Stimulated activated CD8-positive, alpha-beta memory T cell treated with anti-CD3 and anti-CD28 coated beads, Interleukin-12 subunit alpha, Interleukin-12 subunit beta, amount 100 ng/mL, for 24 hours (primary cell): ENCODE data around the gene OR1D5.
"Not testable (repeated sequence)": the region's sequence is repeated elsewhere in the genome, so short reads cannot be mapped to it uniquely, and the experiment has no call there.

Experiments
- DNase-seq: peaks from one replicate; pipeline ENCODE4 v3.0.0-alpha.2; 2020; ENCODE audit errors: extremely low read depth

Gene OR1D5

GRCh38 chr17:3063507-3063906, at the start of gene OR1D5:
Gene OR1D5 (minus strand): TSS chr17:3063607. CDS start chr17:3063607, 0 bp downstream.
- DNase-seq = not testable (repeated sequence)

GRCh38 chr17:3104322-3104721, 40.9 kb upstream of the OR1D5 start, which contains the start of gene OR1D2:
Gene OR1D2 (minus strand): TSS chr17:3104422. CDS start chr17:3092996, 11,426 bp downstream.
- no peak for DNase-seq

- not testable (repeated sequence) for DNase-seq
Measured at GRCh38 chr17:3073850-3074249, 10.4 kb upstream of the OR1D5 start.

- not testable (repeated sequence) for DNase-seq
Measured at GRCh38 chr17:3065192-3065591, 1.8 kb upstream of the OR1D5 start.

- not testable (repeated sequence) for DNase-seq
Measured at GRCh38 chr17:3062824-3063377, 506 bp downstream of the OR1D5 start.

GRCh38 chr17:3054868-3055267, 8.5 kb downstream of the OR1D5 start:
- not testable (repeated sequence) for DNase-seq

GRCh38 chr17:3049705-3050295, 13.6 kb downstream of the OR1D5 start:
- no peak for DNase-seq

GRCh38 chr17:3048727-3049471, 14.5 kb downstream of the OR1D5 start:
- peak; percentile 79 for DNase-seq

- no peak for DNase-seq
Measured at GRCh38 chr17:3046753-3047152, 16.7 kb downstream of the OR1D5 start.

- DNase-seq = no peak
Measured at GRCh38 chr17:3043737-3044365, 19.6 kb downstream of the OR1D5 start.

GRCh38 chr17:3040882-3041281, 22.5 kb downstream of the OR1D5 start:
- no peak for DNase-seq

GRCh38 chr17:3039736-3040135, 23.7 kb downstream of the OR1D5 start:
- DNase-seq = no peak

GRCh38 chr17:3038941-3039340, 24.5 kb downstream of the OR1D5 start:
- no peak for DNase-seq

GRCh38 chr17:3037259-3037658, 26.1 kb downstream of the OR1D5 start:
- DNase-seq = no peak

GRCh38 chr17:3036800-3037199, 26.6 kb downstream of the OR1D5 start:
- no peak for DNase-seq

- DNase-seq = no peak
Measured at GRCh38 chr17:3035968-3036280, 27.5 kb downstream of the OR1D5 start.

- no peak for DNase-seq
Measured at GRCh38 chr17:3035256-3035967, 28.0 kb downstream of the OR1D5 start.

GRCh38 chr17:3034578-3034920, 28.9 kb downstream of the OR1D5 start:
- no peak for DNase-seq

- DNase-seq = no peak
Measured at GRCh38 chr17:3033741-3034577, 29.4 kb downstream of the OR1D5 start.

GRCh38 chr17:3033248-3033640, 30.2 kb downstream of the OR1D5 start:
- no peak for DNase-seq
